ENCODE data around the gene PROM1. TPM values are rescaled to one million over a fixed set of nuclear protein-coding genes. Genes with fewer than 3 reads are reported as not detected.

Gene PROM1
- polyA plus RNA-seq, 1 donor from 2014 or later, result 1.1 TPM

DNA sequence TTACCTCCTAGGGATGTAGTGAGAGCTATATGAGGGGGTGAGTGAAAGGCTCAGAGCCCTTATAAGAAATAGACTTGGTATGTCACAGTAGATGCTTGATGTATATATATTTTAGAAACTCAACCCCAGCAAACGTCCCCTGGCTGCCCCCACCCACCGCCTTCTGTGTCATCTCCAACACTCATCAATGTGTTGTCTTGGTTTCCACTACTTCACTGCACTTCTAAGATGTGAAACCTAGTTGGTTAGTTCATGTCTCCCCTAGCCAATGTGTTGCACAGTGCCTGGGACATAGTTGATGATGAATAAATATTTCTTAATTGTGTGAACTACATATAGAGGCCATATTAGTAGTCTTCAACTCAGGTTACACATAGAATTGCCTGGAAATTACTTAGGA lies 125.3 kb downstream of the PROM1 start:
- TF ChIP-seq POLR2AphosphoS5 (IDR thresholded peaks at IDR 0.05) (no peak), MXI1 (conservative IDR thresholded peaks at IDR 0.05; ENCODE audit: poor library complexity, severe bottlenecking) (no peak), EZH2 (IDR thresholded peaks at IDR 0.05; ENCODE audit: borderline replicate concordance, insufficient read depth, low read length, poor library complexity, severe bottlenecking) (no peak), SMC3 (conservative IDR thresholded peaks at IDR 0.05; ENCODE audit: poor library complexity) (no peak), EP300 (conservative IDR thresholded peaks at IDR 0.05; ENCODE audit: poor library complexity, severe bottlenecking) (no peak), TAF1 (IDR thresholded peaks at IDR 0.05; ENCODE audit: low read depth) (no peak), RAD21 (conservative IDR thresholded peaks at IDR 0.05) (no peak)
- TF ChIP-seq, protein P1, sequence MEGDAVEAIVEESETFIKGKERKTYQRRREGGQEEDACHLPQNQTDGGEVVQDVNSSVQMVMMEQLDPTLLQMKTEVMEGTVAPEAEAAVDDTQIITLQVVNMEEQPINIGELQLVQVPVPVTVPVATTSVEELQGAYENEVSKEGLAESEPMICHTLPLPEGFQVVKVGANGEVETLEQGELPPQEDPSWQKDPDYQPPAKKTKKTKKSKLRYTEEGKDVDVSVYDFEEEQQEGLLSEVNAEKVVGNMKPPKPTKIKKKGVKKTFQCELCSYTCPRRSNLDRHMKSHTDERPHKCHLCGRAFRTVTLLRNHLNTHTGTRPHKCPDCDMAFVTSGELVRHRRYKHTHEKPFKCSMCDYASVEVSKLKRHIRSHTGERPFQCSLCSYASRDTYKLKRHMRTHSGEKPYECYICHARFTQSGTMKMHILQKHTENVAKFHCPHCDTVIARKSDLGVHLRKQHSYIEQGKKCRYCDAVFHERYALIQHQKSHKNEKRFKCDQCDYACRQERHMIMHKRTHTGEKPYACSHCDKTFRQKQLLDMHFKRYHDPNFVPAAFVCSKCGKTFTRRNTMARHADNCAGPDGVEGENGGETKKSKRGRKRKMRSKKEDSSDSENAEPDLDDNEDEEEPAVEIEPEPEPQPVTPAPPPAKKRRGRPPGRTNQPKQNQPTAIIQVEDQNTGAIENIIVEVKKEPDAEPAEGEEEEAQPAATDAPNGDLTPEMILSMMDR (IDR thresholded peaks at IDR 0.05; ENCODE audit: poor library complexity, severe bottlenecking), result no peak
- TF ChIP-seq, protein P2, sequence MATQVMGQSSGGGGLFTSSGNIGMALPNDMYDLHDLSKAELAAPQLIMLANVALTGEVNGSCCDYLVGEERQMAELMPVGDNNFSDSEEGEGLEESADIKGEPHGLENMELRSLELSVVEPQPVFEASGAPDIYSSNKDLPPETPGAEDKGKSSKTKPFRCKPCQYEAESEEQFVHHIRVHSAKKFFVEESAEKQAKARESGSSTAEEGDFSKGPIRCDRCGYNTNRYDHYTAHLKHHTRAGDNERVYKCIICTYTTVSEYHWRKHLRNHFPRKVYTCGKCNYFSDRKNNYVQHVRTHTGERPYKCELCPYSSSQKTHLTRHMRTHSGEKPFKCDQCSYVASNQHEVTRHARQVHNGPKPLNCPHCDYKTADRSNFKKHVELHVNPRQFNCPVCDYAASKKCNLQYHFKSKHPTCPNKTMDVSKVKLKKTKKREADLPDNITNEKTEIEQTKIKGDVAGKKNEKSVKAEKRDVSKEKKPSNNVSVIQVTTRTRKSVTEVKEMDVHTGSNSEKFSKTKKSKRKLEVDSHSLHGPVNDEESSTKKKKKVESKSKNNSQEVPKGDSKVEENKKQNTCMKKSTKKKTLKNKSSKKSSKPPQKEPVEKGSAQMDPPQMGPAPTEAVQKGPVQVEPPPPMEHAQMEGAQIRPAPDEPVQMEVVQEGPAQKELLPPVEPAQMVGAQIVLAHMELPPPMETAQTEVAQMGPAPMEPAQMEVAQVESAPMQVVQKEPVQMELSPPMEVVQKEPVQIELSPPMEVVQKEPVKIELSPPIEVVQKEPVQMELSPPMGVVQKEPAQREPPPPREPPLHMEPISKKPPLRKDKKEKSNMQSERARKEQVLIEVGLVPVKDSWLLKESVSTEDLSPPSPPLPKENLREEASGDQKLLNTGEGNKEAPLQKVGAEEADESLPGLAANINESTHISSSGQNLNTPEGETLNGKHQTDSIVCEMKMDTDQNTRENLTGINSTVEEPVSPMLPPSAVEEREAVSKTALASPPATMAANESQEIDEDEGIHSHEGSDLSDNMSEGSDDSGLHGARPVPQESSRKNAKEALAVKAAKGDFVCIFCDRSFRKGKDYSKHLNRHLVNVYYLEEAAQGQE (IDR thresholded peaks at IDR 0.05; ENCODE audit: borderline replicate concordance), result no peak
- Histone ChIP-seq H3K79me2 (replicated peaks; ENCODE audit: insufficient read depth, low read length) (no peaks in the 10 kb centered on the region), H3K9me2 (ENCODE audit: insufficient read depth, low read length) (no peaks in the 10 kb centered on the region)

DNA sequence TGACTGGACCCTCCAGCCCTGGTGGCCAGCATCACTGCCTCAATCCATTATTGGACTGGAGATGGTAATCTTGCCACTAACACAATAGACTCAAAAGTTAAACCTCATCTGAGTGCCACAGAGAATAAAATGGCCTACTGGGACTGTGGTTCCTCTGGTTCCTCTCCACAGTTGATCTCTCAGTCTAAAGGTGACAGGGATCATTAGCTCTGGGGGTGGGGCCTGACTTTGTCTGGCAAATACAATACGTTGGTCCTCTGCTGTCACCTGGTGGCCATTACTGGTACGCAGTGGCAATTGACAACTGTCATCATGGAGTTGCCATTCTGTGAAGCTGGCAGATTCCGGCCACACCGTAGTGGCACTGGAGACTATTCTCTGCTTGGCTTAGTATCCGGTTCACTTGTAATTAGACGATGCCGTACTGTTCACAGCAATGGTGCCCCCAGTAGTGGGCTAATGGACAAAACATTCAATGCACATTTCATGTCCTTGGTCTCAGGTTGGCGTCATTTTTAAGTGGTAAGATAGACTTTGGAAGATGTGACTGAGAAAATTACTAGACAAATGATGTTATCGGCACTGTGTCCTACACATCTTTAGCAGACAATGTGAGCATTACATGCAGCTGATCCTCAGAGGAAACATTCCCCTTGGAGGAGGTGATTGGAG lies 127.5 kb downstream of the PROM1 start:
- H3K27ac ChIP-seq (ENCODE audit: low read length), result no peak overlapping the region
- no peaks in the 10 kb centered on the region for H3K9me2 ChIP-seq (ENCODE audit: insufficient read depth, low read length)
- no peaks in the 10 kb centered on the region for H3K9me3 ChIP-seq (ENCODE audit: low read length)
- H3K4me3 ChIP-seq (ENCODE audit: low read length), result no peak overlapping the region
- no peaks in the 10 kb centered on the region for H3K36me3 ChIP-seq (ENCODE audit: insufficient read depth, low read length)
- no peaks in the 10 kb centered on the region for H3K27me3 ChIP-seq (ENCODE audit: insufficient read depth, low read depth, low read length)
- no peak overlapping the region for H3K9ac ChIP-seq (ENCODE audit: low read length)
- H3K4me2 ChIP-seq (ENCODE audit: low read length), result no peak overlapping the region
- no peaks in the 10 kb centered on the region for H4K20me1 ChIP-seq (ENCODE audit: insufficient read depth)
- H3F3A ChIP-seq (ENCODE audit: insufficient read depth, low read length, poor library complexity, severe bottlenecking), result no peaks in the 10 kb centered on the region
- no peak overlapping the region for H2AFZ ChIP-seq (ENCODE audit: low read depth, low read length)
- TF ChIP-seq, protein P2 (IDR thresholded peaks at IDR 0.05; ENCODE audit: borderline replicate concordance), result no peak
- no peak for TF ChIP-seq TAF1 (IDR thresholded peaks at IDR 0.05; ENCODE audit: low read depth)
- no peak for TF ChIP-seq EZH2 (IDR thresholded peaks at IDR 0.05; ENCODE audit: borderline replicate concordance, insufficient read depth, low read length, poor library complexity, severe bottlenecking)
- peak; percentile 60 for TF ChIP-seq RAD21 (conservative IDR thresholded peaks at IDR 0.05)
- no peak for TF ChIP-seq EP300 (conservative IDR thresholded peaks at IDR 0.05; ENCODE audit: poor library complexity, severe bottlenecking)
- no peak for TF ChIP-seq POLR2AphosphoS5 (IDR thresholded peaks at IDR 0.05)
- peak; percentile 66 for TF ChIP-seq SMC3 (conservative IDR thresholded peaks at IDR 0.05; ENCODE audit: poor library complexity)
- TF ChIP-seq, protein P1 (IDR thresholded peaks at IDR 0.05; ENCODE audit: poor library complexity, severe bottlenecking), result peak; percentile 61
- TF ChIP-seq MXI1 (conservative IDR thresholded peaks at IDR 0.05; ENCODE audit: poor library complexity, severe bottlenecking), result no peak
- H3K79me2 ChIP-seq (replicated peaks; ENCODE audit: insufficient read depth, low read length), result no peaks in the 10 kb centered on the region

More for the DNA sequence above, 125.3 kb downstream of the PROM1 start:
- Histone ChIP-seq H3K4me3 (ENCODE audit: low read length) (no peak overlapping the region), H3K9me3 (ENCODE audit: low read length) (no peaks in the 10 kb centered on the region), H3K9ac (ENCODE audit: low read length) (no peak overlapping the region), H3K27ac (ENCODE audit: low read length) (no peak overlapping the region), H4K20me1 (ENCODE audit: insufficient read depth) (no peaks in the 10 kb centered on the region), H2AFZ (ENCODE audit: low read depth, low read length) (no peak overlapping the region), H3K36me3 (ENCODE audit: insufficient read depth, low read length) (no peaks in the 10 kb centered on the region), H3K27me3 (ENCODE audit: insufficient read depth, low read depth, low read length) (no peaks in the 10 kb centered on the region), H3F3A (ENCODE audit: insufficient read depth, low read length, poor library complexity, severe bottlenecking) (no peaks in the 10 kb centered on the region), H3K4me2 (ENCODE audit: low read length) (no peak overlapping the region)
